HG02840 (cell line): ENCODE data around the gene CCDC28B.
A peak's percentile ranks its signal among the peaks of the same experiment; 100 is the strongest.
"Not testable (repeated sequence)": the region's sequence is repeated elsewhere in the genome, so short reads cannot be mapped to it uniquely, and the experiment has no call there.

ENCODE experiments used
- ATAC-seq: cut with Tn5 transposase; IDR thresholded peaks from one replicate; pipeline ENCODE4 v1.9.1; 2021; ENCODE audit warnings: mild to moderate bottlenecking, moderate library complexity, moderate number of reproducible peaks; ENCODE audit not compliant: unreplicated experiment, low FRiP score

Gene CCDC28B

DNA sequence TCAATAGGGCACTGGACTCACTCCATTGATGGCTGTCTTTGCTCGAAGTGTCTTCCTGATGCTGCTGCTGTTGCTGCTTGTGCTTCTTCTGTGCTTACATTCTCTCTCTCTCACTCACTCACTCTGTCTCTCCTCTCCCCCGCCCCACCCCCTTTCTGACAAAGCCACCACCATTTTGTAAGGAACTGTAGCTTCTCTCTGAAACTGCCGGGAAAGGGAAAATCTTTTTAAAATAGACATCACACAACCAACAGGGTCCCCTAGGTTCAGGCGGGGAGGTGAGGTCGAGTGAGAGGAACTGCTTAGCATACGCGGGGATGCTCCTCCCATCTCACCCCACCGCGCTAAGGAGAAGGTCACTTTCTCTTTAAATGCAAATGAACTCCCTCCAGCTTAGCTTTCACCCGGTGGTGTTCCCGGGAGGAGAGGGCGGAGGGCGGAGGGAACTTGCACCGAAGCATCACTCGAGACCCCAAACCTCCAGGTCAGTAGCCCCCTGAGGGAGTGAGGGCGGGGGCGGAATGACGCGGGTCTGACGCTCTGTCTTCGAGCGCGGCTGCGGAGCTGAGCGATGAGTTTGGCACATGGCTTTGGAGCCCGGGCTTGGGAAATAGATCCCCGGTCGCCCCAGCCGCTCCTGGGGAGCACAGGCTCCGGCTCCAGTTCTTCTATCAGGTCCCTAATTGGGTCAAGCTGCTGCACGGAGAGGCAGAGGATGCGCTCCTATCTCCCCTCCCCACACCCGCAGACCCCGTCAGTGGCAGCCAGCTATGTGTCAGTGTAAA is at the start of gene CCDC28B:
Gene CCDC28B, plus strand, starts transcription at position 370 of the 785 bp plus-strand sequence. CDS start 1,341 bp downstream, outside the sequence.
- no peak for ATAC-seq

DNA sequence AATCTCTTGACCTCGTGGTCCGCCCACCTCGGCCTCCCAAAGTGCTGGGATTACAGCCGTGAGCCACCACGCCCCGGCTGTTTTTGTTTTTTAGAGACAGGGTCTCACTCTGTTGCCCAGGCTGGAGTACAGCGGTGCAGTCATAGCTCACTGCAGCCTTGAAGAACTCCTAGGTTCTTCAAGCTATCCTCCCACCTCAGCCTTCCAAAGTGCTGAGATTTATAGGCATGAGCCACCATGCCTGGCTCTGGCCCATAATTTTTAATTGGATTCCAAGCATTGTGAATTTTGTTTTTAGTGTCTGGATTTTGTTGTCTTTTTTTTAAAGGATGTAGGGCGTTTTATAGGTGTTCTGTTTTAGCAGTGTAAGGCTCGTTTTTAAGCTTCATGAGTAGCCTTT is 49.5 kb upstream of the CCDC28B start:
- no peak for ATAC-seq

DNA sequence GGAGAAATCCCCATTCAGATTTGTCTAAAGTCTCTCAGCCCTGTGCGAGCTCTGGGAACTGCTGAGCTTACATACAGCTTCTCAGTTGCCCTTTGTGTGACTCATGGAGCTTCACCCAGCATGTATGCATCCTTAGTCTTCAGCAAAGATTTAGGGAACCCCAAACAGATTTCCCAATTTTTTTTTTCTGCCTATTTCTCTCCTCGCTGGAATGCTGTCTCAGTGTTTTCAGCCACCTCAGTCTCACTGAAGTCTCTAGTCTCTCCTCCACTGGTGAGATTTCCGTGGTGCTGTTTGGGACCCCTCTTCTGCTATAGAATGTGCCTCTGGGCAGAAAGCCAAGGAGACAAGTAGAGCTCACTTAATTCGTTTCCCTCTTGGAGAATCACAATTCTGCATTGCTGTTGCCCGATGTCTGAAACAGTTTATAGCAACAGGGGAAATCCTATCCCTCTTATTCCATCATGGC is 49.0 kb upstream of the CCDC28B start:
- no peak for ATAC-seq

DNA sequence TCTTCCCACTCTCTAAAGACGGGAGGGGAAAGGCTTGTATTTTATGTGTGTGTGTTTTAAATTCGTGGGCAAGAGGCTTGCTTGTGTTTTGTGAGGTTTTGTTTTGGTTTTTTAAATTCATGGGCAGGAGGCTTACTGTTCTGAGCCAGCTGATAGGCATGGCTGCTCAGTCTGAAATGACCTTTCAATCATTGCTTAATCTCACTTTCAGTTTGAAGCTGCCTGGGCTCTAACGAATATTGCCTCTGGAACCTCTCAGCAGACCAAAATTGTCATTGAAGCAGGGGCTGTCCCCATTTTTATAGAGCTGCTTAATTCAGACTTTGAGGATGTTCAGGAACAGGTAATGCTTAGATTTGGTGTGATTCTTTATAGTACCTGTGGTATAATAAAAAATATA is 41.2 kb upstream of the CCDC28B start:
- ATAC-seq = no peak

DNA sequence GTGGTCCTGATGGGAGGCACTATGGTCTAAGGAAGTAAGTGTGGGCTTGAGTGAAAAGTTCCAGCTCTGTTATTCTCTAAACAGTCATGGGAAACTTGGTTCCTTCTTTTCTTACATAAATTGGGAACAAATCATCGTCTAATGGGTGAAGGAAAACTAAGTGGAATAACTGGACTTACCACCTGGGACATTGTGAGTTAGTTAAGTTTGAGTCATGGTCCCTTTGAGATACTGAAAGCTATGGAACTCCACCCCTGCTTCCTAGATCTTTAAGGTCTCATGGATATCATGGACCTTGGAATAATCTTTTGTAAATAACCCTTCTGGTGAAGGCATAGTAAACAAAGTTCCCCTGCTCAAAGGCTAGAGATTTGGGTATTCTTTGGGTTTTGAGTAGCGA is 37.0 kb upstream of the CCDC28B start:
- no peak for ATAC-seq

DNA sequence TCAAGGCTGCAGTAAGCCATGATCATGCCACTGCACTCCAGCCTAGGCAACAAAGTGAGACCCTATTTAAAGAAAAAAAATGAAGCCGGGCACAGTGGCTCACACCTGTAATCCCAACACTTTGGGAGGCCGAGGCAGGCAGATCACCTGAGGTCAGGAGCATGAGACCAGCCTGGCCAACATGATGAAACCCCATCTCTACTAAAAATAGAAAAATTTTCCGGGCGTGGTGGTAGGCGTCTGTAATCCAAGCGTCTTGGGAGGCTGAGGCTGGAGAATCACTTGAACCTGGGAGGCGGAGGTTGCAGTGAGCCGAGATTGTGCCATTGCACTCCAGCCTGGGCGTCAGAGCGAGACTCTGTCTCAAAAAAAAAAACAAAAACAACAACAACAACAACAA is 34.8 kb upstream of the CCDC28B start:
- not testable (repeated sequence) for ATAC-seq

DNA sequence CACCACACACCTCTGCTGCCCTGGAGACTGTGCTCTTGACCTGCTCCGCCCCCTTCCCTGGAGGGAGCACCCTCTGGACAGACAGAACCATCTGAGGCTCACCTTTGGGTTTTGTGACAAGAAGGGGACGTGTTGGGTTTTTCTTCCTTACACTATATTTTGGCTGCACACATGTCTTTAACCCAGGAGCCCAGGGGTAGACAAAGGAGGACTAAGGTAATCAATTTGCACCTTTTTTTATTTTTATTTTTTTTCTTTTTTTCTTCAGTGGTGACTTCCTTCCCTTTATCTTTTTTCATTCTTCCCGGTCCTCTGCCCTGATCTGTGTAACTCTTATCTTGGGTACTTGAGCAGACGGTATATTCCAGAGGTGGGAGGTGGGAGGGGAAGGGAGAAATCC is 29.4 kb upstream of the CCDC28B start:
- ATAC-seq = no peak

DNA sequence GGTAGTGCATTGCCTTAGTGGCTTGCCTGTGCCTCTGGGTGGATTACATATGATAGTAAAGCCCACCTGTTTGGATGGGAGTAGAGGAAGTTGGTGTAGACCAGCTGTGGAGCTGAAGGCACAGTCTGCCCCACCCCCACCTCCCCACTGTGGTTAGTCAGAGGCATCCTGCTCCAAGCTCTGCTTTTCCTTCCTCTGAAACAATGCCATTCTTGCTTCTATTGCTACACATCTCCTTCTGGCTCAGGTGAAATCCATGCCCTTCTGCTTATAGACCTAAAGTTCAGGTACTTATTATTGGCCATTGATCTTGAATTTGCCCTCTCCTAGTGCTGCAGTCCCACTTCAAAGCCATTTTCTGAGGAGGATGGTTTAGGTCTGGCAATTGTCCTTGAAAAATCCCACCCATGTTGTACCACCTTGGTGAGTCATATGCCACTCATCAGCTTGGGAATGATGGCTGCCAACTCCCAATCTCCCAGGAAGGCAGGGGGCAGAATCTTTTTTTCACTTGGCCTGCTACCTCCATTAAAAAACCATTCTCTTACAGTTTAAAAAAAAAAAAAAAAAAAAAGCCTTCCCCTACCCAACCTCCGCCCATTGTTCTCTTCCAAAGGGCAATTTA is 27.7 kb upstream of the CCDC28B start:
- ATAC-seq = no peak

DNA sequence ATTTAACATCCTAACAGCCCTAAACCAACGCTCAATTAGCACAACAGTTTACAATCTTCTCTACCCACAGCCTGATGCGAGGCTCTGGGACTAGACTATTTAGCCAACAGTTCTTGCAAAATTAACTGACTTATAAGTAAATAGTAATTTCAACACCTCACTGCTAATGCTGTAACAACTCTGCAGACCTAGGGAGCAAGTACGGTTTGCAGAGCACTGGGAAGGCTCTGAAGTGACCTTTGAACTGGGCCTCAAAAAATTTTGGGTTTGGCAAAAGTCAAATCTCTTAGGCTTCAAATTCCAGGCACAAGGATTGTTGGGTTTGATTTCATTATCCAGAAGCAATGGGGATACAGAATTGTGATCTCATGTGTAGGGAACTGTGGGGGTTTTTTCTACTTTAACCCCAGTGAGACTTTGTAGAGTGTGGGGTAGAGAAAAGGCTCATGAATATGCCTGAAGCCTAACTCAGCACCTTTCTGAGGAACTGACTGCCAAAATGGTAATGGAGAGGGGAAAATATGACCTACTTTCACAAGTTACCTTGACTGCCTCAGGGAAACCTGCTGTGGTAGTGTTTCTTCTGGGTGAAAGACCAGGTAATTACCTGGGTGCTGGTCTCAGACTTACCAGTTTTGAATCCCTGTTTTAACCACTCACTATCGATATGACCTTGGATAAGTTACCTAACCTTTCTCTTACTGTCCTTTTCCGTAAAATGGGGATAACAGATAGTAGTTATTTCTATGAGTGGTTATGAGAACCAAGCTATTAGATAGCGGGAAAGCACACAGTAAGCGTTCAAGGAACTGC is 21.8 kb upstream of the CCDC28B start:
- ATAC-seq = no peak

DNA sequence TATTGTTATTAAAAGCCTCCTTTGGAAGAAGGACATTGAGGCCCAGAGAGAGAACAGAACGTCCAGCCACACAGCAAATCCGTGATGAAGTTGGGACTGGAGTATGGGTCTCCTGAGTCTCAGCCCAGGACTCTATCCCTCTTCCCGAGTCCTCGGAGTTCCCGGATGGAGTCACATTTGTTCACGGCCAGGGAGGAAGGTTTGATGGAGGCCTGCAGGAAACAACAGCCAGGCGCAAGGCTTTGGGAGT is 21.3 kb upstream of the CCDC28B start:
- ATAC-seq = no peak

DNA sequence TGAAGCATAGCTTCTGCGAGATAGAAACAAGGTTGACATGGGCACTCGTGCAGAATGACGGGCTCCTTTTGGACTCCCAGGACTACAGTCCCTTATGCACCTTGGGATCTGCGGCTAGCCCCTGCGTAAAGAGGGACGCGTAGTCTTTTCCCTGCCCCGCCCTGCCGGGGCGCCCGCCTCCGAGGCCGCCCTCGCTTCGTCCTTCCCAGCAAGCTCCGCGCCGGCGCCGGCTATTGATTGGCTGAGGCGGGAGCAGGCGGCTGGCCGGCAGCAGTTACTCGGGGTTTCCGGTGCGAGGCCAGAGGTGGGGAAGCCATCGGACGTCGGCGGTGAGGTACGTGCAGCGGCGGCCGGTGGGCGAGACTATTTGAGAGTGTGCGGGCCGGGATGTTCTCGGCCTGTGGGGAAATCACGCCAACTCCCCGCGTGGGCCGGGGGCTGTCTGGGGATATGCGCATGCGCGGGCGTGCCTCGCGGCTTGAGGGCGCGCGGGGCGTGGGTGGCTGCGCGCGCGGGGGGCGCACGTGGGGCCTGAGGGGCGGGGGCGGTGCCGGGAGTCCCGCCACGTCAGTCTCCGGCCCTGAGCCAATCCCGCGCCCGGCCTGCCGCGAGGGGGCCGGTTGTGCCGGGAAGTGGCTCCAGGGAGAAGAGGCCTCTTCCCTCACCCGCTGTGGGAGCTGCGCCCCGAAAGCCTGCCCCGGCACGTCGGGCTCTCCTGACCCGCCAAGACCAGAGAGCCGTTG is 20.8 kb upstream of the CCDC28B start, which contains the start of gene TXLNA:
Gene TXLNA, plus strand, starts transcription at position 233 of the 743 bp plus-strand sequence. CDS start 671 bp downstream, outside the sequence.
- peak; percentile 87 for ATAC-seq

DNA sequence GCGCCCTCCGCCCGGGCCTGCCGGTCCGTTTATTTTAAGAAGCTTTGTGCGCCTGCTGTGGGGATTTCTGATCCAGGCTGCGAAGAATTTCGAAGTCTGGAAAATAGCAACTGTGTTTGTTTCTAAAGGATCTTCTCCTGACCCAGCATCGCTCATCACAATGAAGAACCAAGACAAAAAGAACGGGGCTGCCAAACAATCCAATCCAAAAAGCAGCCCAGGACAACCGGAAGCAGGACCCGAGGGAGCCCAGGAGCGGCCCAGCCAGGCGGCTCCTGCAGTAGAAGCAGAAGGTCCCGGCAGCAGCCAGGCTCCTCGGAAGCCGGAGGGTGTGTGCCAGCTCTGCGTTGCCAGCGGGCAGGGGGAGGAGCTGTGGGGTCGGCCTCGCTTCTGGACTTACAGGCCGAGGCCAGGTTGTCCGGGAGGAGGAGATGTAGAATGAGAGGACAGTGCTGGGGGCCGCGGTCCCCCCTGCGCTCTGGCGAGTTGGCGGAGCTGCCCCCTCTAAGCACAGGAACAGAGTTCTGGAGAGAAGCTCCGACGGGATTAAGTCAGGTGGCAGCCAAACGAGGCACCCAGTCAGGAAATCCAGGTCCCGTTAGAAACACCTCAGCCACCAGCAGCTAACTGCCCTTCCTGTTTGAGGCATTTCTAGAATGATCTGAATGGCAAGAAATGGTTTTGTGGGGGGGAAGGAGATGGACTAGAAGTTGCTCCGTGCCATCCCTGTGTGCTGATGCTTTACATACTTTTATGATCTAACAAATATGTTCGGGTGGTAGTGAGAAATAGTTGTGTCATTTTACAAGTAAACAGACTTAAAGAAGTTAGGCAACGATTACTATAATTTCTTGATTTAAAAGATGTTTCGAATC is 20.0 kb upstream of the CCDC28B start:
- ATAC-seq = no peak

DNA sequence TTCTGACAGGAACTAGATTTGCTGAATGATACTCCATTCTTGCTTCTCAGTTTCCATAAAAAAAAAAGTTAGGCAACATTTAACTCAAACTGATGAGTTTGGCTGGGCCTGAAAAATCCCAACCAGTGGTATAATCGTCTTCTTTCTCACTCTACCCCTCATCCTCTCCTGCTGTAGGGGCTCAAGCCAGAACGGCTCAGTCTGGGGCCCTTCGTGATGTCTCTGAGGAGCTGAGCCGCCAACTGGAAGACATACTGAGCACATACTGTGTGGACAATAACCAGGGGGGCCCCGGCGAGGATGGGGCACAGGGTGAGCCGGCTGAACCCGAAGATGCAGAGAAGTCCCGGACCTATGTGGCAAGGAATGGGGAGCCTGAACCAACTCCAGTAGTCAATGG is 19.3 kb upstream of the CCDC28B start:
- ATAC-seq = no peak

DNA sequence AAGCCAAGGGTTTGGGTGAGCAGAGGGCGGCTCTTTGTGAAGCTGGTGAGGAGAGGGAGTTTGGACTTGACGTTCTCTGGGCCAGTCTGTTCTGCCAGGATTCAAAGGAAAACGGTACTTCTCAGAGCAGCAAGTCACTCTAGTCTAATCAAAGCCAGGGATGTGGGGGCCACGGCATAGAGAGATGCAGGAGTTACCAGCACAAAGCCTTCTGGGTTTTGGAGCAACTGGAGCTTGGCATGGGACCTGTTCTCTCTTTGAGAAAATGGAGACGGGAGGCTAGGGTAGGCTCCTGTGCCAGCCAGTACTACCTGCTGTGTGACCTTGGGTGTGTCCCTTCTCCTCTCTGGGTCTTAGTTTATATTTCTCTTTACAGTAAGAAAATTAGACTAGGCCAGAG is 18.8 kb upstream of the CCDC28B start:
- no peak for ATAC-seq

DNA sequence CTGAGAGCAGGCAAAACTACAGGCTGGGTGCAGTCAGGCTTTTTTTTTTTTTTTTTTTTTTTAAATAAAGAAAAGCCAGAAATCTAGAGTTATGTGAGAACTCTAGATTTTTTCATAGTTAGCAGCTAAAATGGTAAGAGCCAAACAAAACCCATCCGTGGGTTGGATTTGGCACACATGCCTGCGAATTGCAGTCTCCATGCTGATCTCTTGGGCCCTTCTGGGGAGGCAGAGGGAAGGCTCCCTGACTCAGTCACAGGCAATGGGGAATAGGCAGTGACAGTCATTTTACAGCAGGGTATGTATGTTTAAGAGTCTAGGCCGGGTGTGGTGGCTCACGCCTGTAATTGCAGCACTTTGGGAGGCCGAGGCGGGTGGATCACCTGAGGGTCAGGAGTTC is 18.3 kb upstream of the CCDC28B start:
- ATAC-seq = no peak

DNA sequence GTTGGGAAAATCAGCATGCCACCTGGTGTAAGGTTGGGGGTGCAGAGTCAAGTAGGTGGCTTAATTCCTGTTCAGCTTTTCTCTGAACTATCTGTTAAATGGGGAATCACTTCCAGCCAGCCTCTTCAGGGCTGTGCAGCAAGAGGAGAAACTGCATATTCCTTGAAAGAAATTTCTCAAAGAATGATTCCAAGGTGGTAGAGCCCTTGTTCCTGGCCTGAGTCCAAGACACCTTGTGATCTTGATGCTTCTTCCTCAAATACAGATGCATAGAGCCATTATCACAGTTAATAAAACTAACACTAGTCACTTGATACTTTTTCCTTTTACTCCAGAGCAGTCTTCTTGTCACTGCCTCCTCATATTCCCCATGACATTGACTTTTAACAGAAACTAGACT is 15.7 kb upstream of the CCDC28B start:
- no peak for ATAC-seq

DNA sequence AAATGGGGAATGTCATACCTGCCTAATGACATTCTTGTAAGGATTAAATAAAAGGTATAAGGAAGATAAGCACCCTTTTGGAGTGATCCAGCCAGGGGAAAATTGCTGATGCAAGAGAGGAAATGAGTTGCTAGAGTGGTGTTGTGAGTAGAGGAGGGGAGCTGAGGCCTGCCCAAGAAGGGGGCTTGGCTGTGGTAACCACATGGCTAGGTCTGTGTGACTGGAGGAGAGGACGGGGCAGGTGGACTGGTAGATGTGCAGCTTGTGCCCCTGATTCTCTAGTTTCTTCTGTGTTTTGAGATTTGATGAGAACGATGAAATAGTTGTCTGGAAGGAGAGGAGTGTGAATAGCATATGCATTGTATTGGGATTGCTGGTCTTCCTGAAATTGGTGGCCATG is 14.3 kb upstream of the CCDC28B start:
- ATAC-seq = no peak

DNA sequence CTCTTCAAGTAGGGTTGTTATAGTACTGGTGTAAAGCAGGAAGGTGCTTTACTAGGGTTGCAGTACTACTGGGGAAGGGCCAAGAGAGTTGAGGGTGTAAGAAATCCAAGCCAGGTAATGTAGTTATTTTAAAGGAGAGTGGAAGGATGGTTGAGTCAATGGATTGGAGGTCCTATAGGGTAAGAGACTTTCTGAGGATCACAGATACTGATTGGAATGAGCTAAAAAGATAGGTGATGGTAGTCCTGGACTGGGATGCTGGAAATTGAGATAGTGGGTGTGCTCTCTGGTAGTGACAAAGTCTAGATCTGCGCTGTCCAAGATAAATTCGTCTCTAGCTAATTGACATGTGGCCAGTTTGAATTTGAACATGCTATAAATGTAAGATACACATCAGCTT is 13.9 kb upstream of the CCDC28B start:
- no peak for ATAC-seq

DNA sequence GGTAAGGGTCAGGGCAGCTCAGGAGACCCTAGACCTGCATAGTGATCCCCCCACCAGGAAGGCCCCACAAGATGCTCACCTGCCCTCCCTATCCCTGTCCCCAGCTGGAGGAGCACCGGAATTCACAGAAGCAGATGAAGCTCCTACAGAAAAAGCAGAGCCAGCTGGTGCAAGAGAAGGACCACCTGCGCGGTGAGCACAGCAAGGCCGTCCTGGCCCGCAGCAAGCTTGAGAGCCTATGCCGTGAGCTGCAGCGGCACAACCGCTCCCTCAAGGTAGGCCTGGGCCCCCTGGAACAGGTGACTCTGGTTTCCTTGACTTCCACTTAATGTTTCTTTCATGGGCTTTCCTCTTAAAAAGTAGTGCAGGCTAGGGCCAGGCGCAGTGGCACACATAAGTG is 12.5 kb upstream of the CCDC28B start:
- ATAC-seq = no peak
